HG03280 (cell line): ENCODE data around the gene TRIM5.
"Not testable (repeated sequence)": the region's sequence is repeated elsewhere in the genome, so short reads cannot be mapped to it uniquely, and the experiment has no call there.

Experiments
- ATAC-seq: cut with Tn5 transposase; IDR thresholded peaks from one replicate; pipeline ENCODE4 v1.9.1; 2021; ENCODE audit warnings: mild to moderate bottlenecking, moderate library complexity; ENCODE audit not compliant: unreplicated experiment

Gene TRIM5, protein sequence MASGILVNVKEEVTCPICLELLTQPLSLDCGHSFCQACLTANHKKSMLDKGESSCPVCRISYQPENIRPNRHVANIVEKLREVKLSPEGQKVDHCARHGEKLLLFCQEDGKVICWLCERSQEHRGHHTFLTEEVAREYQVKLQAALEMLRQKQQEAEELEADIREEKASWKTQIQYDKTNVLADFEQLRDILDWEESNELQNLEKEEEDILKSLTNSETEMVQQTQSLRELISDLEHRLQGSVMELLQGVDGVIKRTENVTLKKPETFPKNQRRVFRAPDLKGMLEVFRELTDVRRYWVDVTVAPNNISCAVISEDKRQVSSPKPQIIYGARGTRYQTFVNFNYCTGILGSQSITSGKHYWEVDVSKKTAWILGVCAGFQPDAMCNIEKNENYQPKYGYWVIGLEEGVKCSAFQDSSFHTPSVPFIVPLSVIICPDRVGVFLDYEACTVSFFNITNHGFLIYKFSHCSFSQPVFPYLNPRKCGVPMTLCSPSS

DNA sequence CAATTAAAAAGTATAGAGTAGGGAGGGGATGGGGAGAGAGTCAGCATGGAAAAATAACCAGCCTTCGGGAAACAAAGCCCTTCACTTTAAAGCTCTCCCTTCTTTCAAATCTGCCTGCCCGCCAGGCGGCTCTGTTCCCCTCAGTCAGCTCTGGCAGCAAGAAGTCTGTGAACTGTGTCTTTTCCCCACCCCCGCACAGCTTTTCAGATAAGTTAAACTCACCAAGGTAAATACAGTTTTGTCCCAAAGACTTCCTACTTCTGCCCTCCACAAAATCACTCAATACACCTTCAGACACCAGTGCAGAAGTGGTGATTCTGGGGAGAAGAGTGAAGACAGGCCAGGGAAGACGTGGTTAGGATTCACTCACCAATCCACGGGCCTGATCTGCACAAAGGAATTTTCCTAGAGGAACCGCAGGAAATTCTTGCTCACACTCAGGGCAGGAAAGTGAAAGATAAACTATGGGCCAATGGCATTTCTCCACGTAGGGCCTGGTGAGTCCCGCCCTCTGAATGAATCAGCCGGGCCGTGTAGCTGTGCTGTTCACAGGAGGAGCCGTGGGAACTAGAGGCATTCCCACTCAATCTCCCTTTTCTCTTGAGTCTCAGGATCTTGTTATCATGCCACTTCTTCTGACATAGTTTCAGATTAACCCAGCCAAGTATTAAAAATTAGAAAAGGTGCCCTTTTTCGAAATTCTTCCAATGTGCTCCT lies at the start of gene TRIM5:
TSS of gene TRIM5 (minus strand) at position 429 of the 717 bp plus-strand sequence. CDS start 4,897 bp downstream, outside the sequence.
- ATAC-seq = peak; percentile 71

DNA sequence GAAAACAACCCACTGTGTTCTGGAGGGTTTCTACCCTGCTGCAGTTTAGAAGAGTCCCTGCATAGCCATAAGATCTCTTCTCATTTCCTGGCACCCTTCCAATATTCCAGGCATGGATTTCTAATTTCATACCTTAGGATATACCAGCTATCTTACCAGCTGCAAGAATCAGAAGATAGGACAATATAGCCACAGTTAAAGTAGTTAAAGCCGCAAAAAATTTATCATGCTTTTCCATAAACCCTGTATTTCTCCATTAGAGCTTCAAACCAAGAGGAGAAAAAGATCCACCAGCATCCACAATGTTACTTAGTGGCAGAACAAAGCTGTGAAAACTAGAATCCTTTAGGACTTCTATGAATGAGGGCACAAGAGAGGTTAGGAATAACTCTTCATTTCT lies 42.8 kb upstream of the TRIM5 start:
- ATAC-seq = no peak

DNA sequence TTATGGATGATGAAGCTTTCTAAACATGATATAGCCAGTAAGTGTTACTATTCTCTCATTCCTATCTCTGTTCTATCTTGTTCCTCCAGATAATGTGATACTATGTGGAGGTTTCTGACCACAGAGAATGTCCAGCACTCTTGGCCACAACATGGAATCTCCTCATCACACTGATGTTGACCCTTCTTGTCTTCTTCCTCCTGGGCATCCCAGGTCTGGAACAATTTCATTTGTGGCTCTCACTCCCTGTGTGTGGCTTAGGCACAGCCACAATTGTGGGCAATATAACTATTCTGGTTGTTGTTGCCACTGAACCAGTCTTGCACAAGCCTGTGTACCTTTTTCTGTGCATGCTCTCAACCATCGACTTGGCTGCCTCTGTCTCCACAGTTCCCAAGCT lies 41.5 kb upstream of the TRIM5 start:
- no peak for ATAC-seq

GRCh38 chr11:5722622-5723021 lies 37.7 kb upstream of the TRIM5 start:
- ATAC-seq = no peak

GRCh38 chr11:5719703-5720495 lies 35.0 kb upstream of the TRIM5 start:
- no peak for ATAC-seq

GRCh38 chr11:5716518-5716917 lies 31.6 kb upstream of the TRIM5 start:
- not testable (repeated sequence) for ATAC-seq

GRCh38 chr11:5713695-5714094 lies 28.8 kb upstream of the TRIM5 start:
- ATAC-seq = no peak

DNA sequence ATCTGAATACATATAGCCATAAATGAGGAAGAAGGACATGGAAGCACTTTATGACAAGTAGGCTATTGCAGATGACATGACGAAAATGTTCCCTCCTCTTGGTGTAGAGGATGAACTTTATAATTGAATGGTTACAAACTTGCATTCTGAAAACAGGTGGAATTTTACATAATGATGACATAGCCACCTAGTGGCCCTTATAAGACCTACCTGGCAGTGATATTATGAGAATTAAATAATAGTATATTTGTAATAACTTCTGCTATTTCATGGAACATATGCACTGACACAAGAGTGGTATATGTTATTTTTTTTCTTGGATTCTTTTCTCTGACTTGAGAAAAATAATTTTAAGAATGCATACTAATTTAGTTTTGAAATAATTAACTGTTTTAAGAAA lies 27.6 kb upstream of the TRIM5 start:
- peak; percentile 64 for ATAC-seq

DNA sequence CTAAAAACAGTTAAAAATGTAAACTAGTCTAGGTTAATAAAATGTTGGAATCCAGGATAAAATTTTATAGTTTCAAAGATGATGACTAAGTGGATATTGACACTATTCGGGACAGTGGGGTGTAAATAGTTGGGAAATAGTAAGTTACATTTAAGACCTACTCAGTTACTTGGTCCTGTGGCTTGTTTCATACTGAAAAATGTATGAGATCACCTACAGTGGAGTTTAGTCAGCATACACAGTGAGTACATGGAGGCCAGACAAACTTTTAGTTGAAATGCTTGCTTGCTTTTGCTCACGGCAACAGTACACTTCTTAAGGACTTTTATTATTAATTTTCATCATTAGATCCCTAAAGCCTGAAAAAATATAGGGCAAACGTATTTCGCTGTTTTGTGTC lies 20.8 kb upstream of the TRIM5 start:
- ATAC-seq = no peak

GRCh38 chr11:5703741-5704536 lies 19.1 kb upstream of the TRIM5 start:
- ATAC-seq = peak; percentile 64

DNA sequence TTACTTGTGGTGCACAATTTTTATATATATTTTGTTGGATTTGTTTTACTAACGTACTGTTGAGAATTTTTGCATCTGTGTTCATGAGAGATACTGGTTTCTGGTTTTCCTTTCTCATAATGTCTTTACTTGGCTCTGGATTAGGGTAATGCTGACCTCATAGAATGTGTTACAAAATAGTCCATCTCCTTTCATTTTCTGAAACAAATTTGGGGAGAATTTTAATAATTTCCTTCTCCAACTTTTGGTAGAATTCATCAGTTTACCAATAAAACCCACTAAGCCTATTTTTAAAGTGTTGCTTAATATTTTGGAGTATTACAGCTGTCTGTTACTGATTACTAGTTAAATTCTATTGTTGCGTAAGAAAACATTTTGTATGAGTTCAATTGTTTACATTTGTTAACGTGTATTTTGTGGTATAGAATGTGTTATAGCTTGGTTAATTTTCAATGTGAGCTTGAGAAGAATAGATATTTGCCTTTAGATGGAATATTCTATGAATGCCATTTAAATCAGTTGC lies 16.2 kb upstream of the TRIM5 start:
- ATAC-seq = no peak

DNA sequence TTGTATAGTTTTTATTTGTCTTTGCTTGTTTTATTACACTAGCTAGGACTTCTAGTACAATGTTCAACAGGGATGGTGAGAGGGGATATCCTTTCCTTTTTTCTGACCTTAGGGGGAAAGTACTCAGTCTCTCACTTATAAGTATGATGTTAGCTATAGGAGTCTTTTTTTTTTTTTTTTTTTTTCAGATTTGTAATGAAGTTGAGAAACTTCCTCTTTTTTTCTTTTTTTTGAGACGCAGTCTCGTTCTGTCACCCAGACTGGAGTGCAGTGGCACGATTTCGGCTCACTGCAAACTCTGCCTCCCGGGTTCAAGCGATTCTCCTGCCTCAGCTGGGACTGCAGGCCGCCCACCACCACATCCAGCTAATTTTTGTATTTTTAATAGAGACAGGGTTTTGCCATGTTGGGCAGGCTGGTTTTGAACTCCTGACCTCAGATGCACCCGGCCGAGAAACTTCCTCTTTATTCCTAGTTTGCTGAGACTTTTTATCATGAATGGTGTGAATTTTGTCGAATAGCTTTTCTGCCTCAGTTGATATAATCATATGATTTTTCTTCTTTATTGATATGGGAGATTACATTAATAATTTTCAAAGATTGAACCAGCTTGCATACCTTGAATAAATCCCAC lies 15.7 kb upstream of the TRIM5 start:
- ATAC-seq = no peak

- no peak for ATAC-seq
Measured at GRCh38 chr11:5698281-5698680, 13.4 kb upstream of the TRIM5 start.

DNA sequence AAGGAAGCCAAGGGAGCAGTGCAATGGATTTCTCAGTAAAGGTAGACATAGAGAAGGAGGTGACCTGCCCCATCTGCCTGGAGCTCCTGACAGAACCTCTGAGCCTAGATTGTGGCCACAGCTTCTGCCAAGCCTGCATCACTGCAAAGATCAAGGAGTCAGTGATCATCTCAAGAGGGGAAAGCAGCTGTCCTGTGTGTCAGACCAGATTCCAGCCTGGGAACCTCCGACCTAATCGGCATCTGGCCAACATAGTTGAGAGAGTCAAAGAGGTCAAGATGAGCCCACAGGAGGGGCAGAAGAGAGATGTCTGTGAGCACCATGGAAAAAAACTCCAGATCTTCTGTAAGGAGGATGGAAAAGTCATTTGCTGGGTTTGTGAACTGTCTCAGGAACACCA lies 11.3 kb upstream of the TRIM5 start:
- ATAC-seq = no peak

DNA sequence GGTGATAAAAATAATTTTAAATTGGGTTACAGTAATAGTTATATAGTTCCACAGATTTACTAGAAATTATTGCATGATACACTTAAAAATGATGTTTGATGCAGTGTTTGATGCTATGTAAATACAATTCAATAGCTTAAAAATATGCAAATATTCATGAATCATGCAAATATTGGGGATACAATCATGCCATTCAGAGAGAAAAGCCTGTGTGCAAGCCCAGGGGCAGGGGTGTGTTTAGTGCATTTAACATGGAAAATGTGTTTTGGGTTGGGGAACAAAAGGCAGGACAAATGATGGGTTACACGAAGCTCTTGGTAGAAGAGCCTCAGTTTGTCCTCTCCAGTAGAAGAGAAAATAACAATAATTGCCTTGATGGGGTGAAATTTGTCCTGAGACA lies 10.7 kb upstream of the TRIM5 start:
- ATAC-seq = no peak

DNA sequence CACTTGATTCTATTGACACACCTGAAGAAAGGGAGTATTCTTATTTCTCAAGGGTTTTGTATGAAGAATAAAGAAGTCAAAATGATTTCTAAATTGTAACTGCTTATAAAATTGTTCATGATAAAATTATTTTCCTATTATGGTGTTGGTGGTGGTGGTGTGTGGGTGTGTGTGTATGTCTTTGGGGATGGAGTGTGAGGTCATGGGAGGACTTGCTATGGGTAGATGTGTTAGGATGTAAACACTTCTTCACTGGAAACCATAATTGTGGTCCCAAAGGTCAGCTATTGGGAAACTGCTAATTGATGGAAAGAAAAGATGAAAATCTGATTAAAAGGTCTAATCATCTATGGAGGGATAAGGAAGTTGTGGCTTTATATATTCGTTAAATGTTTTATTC lies 9.8 kb upstream of the TRIM5 start:
- ATAC-seq = no peak

DNA sequence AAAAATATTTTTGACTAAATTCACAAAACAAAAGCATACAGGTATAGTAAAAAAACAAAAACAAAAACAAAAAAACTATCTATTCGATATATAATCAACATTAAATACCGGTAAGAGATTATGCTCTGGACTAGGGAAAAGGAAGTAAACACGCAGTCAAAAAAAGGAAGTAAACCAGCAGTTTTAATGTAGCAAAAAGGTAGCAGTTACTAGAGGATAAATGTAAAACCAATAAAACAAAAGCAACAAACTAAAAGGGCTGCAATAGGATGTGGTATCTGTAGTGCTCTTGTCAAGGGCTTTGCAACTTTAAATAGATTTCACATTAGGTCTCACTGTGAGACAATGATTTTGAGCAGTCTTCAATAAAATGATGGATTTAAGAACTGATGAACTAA lies 7.1 kb upstream of the TRIM5 start:
- no peak for ATAC-seq

DNA sequence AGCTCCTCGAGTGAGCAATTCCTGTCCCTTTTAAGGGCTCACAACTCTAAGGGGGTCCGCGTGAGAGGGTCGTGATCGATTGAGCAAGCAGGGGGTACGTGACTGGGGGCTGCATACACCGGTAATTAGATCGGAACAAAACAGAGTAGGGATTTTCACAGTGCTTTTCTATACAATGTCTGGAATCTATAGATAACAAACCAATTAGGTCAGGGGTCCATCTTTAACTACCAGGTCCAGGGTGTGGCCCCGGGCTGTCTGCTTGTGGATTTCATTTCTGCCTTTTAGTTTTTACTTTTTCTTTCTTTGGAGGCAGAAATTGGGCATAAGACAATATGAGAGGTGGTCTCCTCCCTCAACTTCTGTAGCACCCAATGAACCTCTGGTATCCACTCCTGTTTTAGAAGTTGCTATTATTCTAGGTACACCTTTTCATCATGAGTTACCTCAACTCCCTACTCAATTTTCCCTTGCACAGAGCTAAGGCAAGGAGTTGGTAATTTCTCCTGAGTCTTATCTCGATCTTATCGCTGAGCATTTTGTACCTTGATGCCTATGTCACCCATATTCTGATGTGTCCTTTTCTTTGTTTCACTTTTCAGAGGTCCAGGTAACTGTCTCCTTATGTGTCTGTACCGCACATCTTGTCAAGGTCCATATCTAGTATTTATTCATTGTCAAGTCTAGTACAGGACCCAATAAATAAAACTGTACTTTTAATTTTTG lies 6.5 kb upstream of the TRIM5 start:
- not testable (repeated sequence) for ATAC-seq

GRCh38 chr11:5690736-5691135 lies 5.9 kb upstream of the TRIM5 start:
- no peak for ATAC-seq
